ENCODE data around the gene TBC1D19. TPM values are rescaled to one million over a fixed set of nuclear protein-coding genes. Genes with fewer than 3 reads are reported as not detected.

The TBC1D19 gene
- total RNA-seq, 1 experiment from 2014 or later, result 2.2 TPM

DNA sequence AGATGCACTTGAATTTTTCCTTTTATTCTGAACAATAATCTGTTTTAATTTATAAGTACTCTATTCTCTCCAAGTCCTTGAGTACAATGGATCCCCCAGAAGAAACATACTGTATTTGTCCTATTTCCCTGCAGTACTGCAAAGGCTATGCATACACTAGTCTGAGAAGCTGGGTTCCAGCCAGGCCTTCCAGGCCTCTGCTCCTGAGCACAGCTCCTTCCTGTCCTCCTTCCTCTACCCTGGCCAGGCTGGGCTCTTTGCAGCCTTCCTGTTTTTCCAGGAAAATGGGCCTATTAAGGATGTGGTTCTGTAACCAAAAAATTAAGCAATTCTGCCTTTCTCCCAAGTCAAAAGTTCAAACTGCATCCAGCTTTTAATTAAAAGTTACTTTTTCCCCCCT is 208.8 kb downstream of the TBC1D19 start:
- BruUV-seq (replicated peaks), result no TSS peak
- intact Hi-C loops (cut with micrococcal nuclease; ENCODE audit: unreplicated experiment) (no loop called here), in situ Hi-C loops (cut with HindIII; ENCODE audit: low pct_unique_long_range_greater_than_20kb, low sequenced_read_pairs) (no loop called here)
- H3K4me3 ChIP-seq (ENCODE audit: low read depth in 2 of 2, low read length in 2 of 2), result no peak overlapping the region
- H3K27me3 ChIP-seq (ENCODE audit: control insufficient read depth, insufficient read depth, low read length), result no peaks in the 10 kb centered on the region
- TF ChIP-seq POLR2AphosphoS5 (IDR thresholded peaks at IDR 0.05; ENCODE audit: low read depth, low read length), result no peak
- ATAC-seq (no peak), DNase-seq (ENCODE audit: low read depth, low spot score) (no peak)
- no peaks in the 10 kb centered on the region; the same call in 1 of the 2 replicates for H3K4me1 ChIP-seq (ENCODE audit: control insufficient read depth, insufficient read depth, low read length)
- H3K36me3 ChIP-seq (ENCODE audit: control insufficient read depth, insufficient read depth, low read length), result no peaks in the 10 kb centered on the region
- CTCF ChIA-PET, result interaction anchor here (0.7 kb wide), 1 partner anchor 63 kb away, joined by 4 read pairs; no protein-coding TSS in a partner anchor
- H3K9me3 ChIP-seq (ENCODE audit: control insufficient read depth, insufficient read depth, low read depth, low read length), result no peaks in the 10 kb centered on the region
- POLR2A ChIA-PET, result no interaction called here
- H3K27ac ChIP-seq (ENCODE audit: low read length), result no peak overlapping the region

DNA sequence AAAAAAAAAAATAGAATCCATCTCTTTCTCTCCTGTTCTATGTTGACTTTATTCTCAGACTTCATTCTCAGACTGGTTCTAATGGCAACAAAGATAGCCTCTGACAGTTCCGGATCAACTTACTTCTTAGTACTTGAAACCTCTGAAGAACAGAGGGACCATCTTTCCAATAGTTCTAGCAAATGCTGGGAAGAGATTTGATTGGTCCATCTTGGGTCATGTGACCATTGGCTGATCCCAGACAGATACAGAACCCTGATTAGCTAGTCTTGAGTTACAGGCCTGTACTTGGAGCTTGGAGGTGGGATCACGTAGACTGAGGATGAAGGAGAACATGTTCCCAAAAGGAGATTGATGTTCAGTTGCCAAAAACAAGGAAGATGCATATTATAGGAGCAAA is 209.9 kb downstream of the TBC1D19 start:
- H3K4me1 ChIP-seq (ENCODE audit: control insufficient read depth, insufficient read depth, low read length), result no peaks in the 10 kb centered on the region
- no peak overlapping the region for H3K27ac ChIP-seq (ENCODE audit: low read length)
- intact Hi-C loops (cut with micrococcal nuclease; ENCODE audit: unreplicated experiment) (no loop called here), in situ Hi-C loops (cut with HindIII; ENCODE audit: low pct_unique_long_range_greater_than_20kb, low sequenced_read_pairs) (no loop called here)
- BruUV-seq (replicated peaks), result no TSS peak
- TF ChIP-seq POLR2AphosphoS5 (IDR thresholded peaks at IDR 0.05; ENCODE audit: low read depth, low read length), result no peak
- TF ChIP-seq SIN3A (IDR thresholded peaks at IDR 0.05; ENCODE audit: borderline replicate concordance, insufficient read depth, low read depth, low read length), result no peak
- TF ChIP-seq, protein P1, sequence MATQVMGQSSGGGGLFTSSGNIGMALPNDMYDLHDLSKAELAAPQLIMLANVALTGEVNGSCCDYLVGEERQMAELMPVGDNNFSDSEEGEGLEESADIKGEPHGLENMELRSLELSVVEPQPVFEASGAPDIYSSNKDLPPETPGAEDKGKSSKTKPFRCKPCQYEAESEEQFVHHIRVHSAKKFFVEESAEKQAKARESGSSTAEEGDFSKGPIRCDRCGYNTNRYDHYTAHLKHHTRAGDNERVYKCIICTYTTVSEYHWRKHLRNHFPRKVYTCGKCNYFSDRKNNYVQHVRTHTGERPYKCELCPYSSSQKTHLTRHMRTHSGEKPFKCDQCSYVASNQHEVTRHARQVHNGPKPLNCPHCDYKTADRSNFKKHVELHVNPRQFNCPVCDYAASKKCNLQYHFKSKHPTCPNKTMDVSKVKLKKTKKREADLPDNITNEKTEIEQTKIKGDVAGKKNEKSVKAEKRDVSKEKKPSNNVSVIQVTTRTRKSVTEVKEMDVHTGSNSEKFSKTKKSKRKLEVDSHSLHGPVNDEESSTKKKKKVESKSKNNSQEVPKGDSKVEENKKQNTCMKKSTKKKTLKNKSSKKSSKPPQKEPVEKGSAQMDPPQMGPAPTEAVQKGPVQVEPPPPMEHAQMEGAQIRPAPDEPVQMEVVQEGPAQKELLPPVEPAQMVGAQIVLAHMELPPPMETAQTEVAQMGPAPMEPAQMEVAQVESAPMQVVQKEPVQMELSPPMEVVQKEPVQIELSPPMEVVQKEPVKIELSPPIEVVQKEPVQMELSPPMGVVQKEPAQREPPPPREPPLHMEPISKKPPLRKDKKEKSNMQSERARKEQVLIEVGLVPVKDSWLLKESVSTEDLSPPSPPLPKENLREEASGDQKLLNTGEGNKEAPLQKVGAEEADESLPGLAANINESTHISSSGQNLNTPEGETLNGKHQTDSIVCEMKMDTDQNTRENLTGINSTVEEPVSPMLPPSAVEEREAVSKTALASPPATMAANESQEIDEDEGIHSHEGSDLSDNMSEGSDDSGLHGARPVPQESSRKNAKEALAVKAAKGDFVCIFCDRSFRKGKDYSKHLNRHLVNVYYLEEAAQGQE (IDR thresholded peaks at IDR 0.05; ENCODE audit: insufficient read depth in 1 of 2, low read depth in 2 of 2, low read length in 1 of 2), result no peak
- TF ChIP-seq TCF7L2 (IDR thresholded peaks at IDR 0.05; ENCODE audit: low read depth, low read length), result no peak
- no peak for TF ChIP-seq CTCF (IDR thresholded peaks at IDR 0.05)
- DNase-seq (ENCODE audit: low read depth, low spot score) (no peak), ATAC-seq (no peak)
- ChIA-PET CTCF (no interaction called here), POLR2A (interaction anchor here (0.7 kb wide), 1 partner anchor 118 kb away, joined by 11 read pairs; no protein-coding TSS in a partner anchor)
- H3K27me3 ChIP-seq (ENCODE audit: control insufficient read depth, insufficient read depth, low read length), result no peaks in the 10 kb centered on the region
- H3K36me3 ChIP-seq (ENCODE audit: control insufficient read depth, insufficient read depth, low read length), result no peaks in the 10 kb centered on the region
- no peaks in the 10 kb centered on the region for H3K9me3 ChIP-seq (ENCODE audit: control insufficient read depth, insufficient read depth, low read depth, low read length)
- H3K4me3 ChIP-seq (ENCODE audit: low read depth in 2 of 2, low read length in 2 of 2), result no peak overlapping the region

GRCh38 chr4:26796081-26796480 is 212.2 kb downstream of the TBC1D19 start:
- BruUV-seq (replicated peaks), result no TSS peak
- no peak overlapping the region for H3K4me3 ChIP-seq (ENCODE audit: low read depth in 2 of 2, low read length in 2 of 2)
- H3K27ac ChIP-seq (ENCODE audit: low read length), result no peak overlapping the region
- H3K27me3 ChIP-seq (ENCODE audit: control insufficient read depth, insufficient read depth, low read length), result no peaks in the 10 kb centered on the region
- no peak for TF ChIP-seq CTCF (IDR thresholded peaks at IDR 0.05)
- TF ChIP-seq, protein P1 (IDR thresholded peaks at IDR 0.05; ENCODE audit: insufficient read depth in 1 of 2, low read depth in 2 of 2, low read length in 1 of 2), result no peak
- no peaks in the 10 kb centered on the region for H3K9me3 ChIP-seq (ENCODE audit: control insufficient read depth, insufficient read depth, low read depth, low read length)
- CTCF ChIA-PET, result no interaction called here
- intact Hi-C loops (cut with micrococcal nuclease; ENCODE audit: unreplicated experiment) (no loop called here), in situ Hi-C loops (cut with HindIII; ENCODE audit: low pct_unique_long_range_greater_than_20kb, low sequenced_read_pairs) (no loop called here)
- no peaks in the 10 kb centered on the region for H3K36me3 ChIP-seq (ENCODE audit: control insufficient read depth, insufficient read depth, low read length)
- DNase-seq (ENCODE audit: low read depth, low spot score) (no peak), ATAC-seq (no peak)
- POLR2A ChIA-PET, result no interaction called here
- H3K4me1 ChIP-seq (ENCODE audit: control insufficient read depth, insufficient read depth, low read length), result no peaks in the 10 kb centered on the region

All from Panc1 (cell line).